T follicular helper cell (primary cell): Measurements from ENCODE around the gene SERPINA9.
"Not testable (repeated sequence)": the region's sequence is repeated elsewhere in the genome, so short reads cannot be mapped to it uniquely, and the experiment has no call there.

Experiments used
- DNase-seq: peaks from one replicate; pipeline ENCODE4 v3.0.0-alpha.2; 2020; ENCODE audit warnings: low read depth

Gene SERPINA9

DNA sequence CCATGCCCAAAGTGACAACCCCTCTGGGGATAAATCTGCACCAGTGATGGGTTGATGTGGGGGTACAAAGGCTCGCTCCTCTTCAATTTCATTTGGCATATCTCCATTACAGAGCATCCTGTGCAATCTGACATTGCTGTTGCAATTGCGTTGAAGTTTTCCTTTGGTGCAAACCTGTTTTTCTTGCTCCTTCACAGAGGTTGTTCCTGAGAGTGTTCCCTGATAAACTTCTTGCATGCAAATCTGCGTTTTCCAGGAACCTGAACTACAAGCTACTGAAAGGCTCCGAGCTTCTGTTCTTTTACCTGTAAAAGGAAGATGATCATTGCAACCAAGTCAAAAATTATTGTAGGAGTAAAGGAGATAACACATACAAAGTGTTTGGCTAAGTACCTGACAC, 49.5 kb downstream of the SERPINA9 start:
- DNase-seq: no peak

DNA sequence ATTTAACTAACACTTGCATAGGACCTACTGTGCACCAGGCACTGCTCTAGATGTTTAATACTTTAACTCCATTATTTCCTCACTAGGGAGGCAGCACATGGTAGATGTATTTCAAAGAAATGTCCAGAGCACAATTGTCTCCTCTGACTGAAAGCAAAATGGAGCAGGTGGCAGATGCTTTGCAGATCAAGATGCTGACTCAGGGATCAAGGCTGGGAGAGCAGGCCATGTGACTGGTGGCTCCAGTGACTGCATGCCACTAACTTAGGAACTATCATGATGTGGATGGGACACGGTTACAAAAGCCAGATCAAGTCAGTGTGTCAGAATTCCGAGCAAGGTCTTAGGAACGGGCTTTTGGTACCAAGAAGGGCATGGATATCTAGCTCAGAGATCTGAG, 51.6 kb downstream of the SERPINA9 start:
- no peak for DNase-seq

DNA sequence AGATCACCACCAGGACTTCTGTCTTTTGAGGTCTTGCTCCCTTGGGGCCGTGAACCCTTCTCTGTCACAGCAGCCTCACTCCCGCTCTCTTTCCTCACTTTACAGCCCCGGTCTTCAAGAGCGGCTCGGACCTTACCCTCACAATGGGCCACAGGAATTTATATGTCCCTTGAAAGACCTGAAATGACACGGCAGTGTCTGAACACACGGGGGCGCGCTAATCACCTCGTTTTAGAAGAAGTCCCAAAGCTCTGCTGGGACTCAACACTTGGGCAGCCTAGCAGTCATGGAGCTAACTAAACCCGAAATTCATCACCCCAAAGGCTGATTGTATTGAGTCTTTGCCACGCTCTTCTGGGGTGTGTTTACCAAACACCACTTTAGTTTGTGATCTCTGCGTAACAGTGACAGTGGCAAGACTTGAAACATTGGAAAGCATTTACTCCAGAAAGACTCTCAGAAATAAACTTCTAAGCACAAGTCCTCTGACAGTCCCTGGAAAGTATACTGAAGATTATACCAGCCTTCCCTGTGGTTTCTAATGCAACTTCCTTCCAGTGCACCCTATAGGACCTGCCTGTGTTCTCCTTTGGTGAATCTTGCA, 52.4 kb downstream of the SERPINA9 start:
- DNase-seq: no peak

DNA sequence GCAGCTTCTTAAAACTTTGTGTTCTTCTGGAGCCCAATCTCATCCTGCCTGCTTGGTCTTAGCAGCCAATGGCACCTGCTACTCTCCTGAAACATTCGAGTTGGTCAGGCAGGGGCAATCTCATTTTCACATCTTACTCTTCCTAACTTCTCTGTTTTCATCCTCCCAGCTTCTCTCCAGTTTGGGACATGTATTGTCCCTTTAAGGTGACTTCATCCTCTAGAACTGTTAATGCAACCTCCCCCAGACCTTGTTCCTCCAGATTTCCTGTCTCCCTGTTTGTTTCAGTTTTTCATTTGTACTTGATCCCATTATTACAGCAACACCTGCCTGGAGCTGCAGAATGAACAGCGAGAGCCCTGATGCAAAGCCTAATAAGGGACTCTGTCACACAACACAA, 54.7 kb downstream of the SERPINA9 start:
- no peak for DNase-seq

DNA sequence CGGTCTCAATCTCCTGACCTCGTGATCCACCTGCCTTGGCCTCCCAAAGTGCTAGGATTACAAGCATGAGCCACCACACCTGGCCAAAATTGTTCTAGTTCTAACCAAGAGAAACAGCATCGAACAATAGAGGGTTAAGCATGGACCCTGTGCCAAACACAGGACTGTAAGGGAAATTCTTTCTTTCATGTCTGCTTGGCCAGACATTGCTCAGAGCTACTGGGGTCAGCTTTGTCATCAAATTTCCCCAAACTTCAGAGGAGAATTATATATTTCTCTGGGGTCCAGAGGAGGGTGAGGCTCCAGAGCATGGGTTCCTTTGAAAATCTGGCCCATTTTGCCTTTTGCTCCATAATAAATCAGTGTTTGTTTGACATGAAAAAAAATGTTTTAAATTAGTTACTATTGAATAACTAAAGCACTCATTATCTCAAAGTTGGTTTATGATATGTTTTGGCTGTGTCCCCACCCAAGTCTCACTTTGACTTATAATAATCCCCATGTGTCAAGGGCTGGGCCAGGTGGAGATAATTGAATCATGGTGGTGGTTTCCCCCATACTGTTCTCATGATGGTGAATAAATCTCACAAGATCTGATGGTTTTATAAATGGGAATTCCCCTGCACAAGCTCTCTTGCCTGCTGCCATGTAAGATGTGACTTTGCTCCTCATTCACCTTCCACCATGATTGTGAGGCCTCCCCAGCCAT, 58.3 kb downstream of the SERPINA9 start:
- not testable (repeated sequence) for DNase-seq
